Activated CD8-positive, alpha-beta memory T cell treated with anti-CD3 and anti-CD28 coated beads for 1 hour (primary cell): ENCODE measurements around the gene SFT2D3.

Experiments
- DNase-seq, 2 donors: peaks; one replicate each; pipeline ENCODE4 v3.0.0-alpha.2; 2020; ENCODE audit warnings: low read depth in 1 of 2; ENCODE audit errors: extremely low read depth in 1 of 2

The SFT2D3 gene

DNA sequence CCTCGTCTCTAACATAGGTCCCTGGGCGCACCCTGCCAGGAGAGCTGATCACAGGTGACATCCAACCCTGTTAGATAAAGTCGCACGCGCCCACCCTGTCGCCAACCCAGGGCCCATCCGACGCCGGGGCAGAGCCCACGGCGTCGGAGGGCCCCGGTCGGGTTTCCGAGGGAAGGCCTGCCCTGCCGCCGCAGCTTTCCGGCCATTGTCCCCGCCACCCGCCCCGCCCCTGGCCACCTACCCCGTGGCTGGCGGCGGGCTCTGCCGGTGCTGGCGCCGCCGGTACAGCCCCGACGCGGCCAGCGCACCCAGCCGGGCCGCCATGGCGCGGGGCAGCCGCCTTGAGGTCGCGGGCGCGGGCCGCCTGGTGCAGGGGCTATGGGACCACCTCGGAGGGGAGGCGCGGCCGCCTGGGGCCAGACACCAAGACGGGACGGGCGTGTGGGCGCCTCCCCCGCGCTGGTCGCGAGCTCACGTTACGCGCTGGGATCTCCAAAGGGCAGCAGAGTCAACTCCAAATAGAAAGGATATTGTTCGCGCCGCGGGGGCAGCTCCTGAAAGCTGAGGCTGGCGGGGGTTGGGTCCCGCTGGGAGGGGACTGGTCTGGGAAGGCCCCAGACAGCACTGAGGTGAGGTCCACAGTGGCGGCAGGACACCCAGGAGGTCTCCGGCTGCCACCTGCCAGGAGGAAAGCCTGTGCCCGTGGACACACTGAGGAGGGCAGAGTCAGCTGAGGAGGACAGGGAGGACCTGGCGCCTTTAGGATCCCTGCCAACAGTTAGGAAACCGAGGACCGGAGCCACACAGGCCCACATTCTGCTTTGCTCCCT is 37.0 kb upstream of the SFT2D3 start:
- DNase-seq = no peak

DNA sequence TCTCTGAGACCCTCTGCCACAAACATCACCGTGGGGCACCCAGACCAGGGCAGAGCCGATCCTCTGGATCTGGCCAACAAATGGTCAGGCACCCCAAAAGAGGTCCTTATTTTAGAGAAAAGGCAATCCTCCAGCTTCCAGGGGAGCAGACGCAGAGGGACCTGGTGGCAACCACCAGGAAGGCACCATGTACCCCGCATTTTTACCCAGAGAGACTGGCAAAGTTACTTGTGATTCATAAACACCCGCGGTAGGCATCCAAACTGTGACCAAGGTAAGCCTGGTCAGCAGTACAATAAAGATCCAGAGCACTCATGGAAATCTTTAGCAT is 36.4 kb upstream of the SFT2D3 start:
- DNase-seq = no peak

DNA sequence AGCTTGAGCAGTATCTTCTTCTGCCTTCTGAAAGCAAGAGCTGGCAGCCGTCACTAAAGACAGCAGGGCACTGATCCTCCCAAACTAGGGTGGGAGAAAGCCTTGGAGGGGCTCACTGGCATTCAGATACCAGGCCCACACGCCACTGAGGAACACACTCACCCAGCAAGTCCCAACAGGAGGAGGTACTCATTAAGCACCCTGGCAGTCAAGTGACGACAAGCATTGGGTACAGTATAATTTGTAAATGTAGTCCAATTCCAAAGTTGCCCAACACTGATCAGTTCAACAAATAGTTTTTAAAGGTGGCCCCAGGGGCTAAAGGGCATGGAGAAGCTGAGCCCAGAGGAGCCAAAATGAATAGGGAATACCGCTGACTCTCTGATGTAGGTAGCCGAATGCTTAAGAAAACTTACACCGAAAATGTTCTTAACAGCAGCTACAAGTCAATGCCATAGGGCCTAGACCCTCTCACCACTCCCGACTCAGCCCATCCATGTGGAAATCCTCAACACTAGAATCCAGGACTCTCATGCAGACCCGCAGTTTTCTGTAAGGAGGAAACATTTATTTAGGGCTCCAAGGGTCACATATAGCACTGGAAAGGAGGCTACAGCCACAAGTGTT is 35.9 kb upstream of the SFT2D3 start:
- DNase-seq = no peak

DNA sequence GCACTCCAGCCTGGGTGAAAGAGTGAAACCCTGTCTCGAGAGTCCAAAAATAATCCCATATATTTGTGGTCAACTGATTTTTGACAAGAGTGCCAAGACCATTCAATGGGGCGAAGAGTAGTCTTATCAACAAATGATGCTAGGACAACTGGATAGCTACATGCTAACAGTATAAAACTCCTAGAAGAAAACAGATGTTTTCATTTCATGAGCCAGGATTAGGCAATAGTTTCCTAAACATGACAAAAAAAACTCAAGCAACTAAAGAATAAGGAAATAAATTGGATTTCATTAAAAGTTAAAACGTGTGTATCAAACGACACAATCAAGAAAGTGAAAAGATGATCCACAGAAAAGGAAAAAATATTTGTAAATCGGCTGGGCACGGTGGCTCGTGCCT is 32.2 kb upstream of the SFT2D3 start:
- DNase-seq = no peak

DNA sequence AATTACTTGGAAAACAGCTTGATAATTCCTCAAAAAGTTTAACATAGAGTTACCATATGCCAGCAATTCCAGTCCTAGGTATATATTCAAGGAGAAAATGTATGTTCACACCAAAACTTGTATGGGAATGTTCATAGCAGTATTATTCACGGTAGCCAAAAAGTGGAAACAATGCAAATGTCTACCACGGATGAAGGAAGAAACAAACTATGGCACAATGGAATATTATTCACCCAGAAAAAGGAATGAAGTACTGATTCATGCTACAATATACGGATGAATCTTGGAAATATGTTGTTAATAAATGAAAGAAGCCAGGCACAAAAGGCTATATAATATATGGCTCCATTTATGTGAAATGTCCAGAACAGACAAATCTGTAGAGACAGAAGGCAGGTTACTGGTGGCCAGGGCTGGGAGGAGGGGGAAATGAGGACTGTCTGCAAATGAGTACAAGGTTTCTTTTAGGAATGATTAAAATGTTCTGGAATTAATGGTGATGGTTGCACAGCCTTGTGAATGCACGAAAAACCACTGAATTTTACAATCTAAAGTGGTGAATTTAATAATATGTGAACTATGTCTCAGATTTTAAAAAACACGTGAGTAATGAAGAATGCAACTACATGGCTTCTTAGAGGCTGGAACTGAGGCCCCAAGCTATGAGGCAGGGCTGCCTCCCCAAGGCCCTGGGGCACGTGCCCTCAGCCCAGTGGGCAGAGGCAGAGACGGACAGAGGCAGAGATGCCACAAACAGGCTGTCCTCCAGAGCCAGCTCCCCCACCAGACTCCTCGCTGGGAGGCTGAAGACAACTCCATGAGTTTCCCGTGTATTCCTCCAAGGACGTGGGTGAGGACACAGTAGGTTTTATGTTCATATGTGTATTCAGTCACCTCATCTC is 31.0 kb upstream of the SFT2D3 start:
- DNase-seq = no peak

DNA sequence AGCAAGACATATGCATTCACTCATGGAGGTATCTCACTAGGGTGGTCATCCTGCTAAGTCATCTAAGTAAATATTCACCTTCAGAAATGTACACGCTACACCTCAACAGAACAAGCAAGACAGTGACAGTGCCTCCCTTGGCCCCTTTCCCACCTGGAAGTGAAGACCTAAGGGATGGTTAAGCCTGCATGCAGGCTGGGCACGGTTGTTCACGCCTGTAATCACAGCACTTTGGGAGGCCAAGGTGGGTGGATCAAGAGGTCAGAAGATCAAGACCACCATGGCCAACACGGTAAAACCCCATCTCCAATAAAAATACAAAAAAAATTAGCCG is 30.4 kb upstream of the SFT2D3 start:
- DNase-seq = no peak

DNA sequence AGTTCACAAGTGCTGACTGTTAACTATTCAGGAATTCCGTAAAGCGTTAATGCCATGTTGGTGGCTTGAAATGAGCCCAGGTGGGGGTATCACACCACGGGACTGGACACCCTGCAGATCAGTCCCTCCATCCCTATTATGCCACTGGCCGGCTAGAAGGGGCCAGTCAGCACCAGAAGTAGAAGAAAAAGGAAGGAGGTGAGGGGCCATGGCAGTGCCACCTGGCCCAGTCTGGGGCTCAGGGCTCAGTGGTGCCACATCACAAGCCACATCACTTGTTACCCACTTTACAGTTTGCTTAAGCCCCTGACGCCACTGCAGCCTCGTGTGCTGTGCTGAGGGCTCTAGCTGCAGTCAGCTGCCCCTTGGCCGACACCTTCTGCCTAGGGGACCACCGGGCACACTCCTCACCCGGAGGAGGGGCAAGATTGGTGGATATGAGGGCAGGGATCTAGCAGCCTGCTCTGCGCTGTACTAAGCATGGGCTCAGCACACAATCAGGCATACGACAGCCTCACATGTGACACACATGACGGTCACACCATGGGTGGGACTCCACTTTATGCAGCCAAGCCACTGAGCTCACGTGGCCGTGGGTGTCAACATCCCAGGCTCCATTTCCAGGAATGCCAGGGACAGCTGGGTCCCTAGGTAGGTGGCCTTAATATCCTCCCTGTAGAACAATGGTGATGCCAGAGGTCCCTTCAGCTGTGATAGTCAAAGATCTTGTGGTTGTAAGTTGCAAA is 29.6 kb upstream of the SFT2D3 start:
- DNase-seq = no peak

DNA sequence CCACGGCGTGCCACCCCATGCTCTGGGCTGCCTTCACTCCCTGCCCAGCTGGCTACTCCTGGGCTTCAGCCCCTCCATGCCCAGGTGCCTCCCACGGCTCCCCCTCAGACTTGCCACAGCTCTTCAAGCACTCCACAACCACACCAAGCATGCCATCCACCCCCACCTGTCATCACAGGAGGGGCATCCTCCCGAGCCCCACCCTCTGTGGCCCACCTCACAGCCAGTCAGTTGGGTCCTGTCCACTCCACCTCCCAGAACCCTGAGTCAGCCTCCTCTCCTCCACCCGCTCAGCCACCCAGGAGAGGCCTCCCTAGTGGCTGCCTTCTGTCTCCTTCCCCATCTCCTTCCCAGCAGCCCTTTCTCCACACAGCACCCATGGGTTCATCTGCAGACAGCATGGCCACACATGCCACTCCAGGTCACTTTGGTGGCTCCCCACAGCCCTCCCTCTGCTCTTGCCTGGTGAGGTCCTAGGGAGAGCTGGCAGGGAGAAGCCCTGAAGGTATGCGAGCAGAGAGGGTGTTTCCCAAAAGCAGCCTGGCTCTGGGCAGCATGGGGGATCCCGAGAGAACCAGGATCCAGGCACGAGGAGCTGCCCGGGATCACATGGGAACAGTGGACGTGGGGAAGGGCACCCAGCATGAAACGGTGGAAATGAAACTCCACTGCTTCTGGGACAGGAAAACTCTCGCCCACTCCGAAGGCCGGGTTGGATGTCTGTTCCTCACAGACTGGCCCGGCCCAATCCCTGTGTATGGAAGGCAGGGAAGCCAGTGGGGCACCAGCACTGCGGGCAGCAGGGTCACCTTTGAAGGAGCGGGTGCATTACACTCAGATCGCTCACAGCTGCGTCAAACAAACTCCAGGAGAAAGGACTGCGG is 28.7 kb upstream of the SFT2D3 start:
- DNase-seq = no peak

DNA sequence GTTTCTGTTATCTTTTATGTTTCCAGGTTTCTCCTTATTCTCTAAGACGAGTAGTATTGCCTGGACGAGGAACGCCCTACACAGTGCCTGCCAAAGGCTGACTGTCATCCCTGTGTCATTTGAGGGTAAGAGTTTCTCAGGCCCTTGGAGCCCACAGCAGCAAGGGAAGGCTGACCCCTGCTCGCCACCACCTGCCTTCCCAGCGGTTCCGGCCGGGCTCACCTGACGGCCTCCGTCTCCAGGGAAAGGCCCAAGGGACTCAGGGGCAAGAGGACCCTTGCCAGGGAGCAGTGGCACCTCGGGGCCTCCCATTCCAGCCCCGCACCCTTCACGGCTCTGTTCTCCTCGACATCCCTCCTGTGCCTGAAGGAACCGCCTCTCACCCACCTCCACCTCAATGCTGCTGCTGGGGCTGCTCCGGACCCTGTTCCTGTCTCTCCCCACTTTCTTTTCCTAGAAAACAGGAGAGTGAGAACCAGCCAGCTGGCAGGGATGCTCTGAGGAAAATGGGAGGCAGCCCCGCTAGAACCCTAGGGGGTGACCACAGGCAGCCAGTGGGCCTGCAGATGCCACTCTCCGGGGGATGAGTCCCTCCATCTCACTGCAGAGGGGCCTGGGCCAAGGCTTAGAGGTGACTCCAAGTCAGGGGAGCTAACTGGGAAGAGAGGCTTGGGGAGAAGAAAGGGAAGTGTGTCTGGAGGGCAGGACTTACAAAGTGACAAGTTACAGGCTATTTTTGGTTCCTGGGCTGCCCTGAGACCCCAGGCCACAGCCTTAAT is 27.8 kb upstream of the SFT2D3 start:
- no peak for DNase-seq

DNA sequence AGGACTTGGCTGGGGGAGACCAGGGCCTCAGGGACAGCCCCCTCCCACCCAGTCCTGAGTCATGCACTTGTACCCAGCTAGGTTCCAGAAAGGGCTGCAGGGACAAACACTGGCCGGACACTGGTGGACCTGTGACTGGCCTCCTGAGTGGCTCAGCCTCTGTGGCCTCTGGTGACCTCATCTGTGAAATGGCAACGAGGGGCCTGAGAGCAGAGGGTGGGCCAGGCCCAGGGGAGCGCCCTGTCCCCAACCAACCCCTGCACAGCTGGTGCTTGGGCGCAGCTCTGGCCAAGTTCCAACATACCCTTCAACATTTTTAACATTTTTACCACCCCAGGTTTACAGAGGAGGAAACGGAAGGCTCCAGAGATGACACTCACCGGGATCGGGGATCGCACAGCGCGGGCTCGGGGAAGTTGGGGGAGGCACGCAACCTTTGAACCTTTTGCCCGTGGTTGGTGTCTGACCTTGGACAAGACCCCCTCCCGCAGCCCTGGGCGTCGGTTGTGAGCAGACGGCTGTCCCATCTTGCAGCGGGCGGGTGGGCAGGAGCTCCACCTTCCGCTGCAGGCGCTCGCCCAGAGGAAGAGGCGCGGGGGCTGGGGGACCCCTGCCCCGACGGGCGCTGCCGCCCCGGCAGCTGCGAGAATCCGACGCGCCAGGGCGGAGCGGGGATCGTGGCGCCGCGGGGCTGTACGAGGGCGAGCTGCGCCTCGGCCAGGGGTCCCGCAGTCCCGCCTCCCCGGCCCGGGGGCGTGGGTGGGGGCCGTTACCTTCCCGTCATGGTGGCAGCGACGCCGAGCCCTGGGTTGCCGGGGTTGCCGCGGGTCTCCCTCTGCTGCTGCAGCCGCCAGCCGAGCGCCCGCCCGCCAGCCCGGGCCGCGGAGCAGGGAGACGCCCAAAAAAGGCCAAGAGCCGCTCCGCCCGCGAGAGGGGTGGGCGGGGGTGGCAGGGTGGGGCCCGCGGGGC is 26.8 kb upstream of the SFT2D3 start:
- DNase-seq = no peak

DNA sequence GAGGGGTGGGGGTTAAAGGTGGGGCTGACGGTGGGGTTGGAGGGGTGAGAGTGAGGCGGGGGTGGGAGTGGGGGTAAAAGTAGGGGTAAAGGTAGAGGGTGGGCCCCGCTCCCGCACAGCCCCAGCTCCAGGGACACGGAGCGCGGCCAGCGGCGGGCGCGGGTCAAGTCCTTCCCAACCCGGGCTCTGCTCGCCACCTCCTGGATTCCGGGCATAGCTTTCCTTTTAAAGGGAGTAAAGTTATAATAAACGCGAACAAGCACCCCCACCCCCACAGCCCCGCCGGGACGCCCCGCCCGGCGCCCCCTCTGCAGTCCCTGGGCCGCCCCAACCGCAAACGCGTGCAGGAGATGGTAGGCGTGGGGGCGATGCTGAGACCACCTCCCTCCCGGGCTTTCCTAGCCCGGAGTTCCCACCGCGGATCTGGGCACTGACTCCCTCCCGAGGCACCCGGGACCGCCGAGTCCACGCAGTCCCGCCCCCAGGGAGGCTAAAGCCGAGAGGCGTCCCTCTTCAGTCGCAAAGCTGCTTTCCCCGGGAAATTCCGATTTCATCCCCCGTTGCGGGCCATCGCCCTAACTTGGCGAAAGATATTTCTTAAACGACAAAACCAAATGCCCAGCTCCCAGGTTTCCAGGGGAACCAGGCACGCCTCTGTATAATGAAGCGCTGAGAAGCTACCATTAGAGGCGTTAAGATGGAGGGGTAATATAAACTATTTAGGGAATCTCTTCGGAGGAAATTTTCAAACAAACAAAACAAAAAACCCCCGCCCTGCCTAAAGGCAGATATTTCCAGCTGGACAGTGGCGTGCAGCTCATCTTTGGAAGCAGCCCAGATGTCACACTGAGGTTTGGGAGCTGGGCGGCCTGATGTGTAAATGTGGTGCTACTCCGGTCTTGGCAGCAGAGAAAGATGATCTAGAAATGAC is 25.7 kb upstream of the SFT2D3 start, which contains the start of gene LIMS2:
TSS of gene LIMS2 (minus strand) at position 200 of the 931 bp plus-strand sequence. CDS start 506 bp downstream, outside the sequence.
- DNase-seq = no peak

DNA sequence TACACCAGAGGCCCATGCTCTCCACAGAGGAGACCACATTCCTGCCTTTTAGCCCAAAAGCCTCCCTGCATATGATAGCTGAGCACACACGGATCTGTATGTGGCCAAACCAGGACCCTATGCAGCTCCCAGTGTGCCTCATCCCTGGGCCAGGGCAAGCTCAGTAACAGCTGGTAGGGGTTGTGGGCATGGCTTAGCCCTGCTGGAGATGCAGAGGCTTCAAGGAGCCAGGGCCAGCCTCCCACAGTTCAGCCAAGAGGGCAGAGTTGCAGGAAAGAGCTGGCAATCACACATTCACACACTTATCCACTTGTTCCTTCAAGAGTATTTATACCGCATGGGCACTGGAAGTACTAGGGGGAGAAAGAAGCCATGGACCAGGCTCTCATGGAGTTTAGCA is 24.4 kb upstream of the SFT2D3 start:
- DNase-seq = no peak

DNA sequence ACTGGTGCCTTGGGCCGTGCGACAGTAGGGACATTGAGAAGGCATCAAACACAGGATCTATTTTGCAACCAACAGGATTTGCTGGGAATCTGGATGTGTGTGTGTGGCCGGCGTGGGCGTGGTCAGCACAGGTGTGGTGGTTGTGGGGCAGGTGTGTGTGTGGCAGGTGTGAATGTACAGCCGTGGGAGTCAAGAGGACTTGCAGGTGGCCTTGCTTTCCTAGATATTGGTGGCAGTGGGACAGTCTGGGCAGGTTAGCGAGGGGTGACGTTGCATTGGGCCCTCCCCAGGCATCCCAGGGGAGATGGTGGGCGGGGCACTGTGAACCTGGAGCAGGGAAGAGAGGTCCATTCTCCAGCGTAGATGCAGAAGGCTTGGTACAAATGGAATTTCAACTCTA is 22.8 kb upstream of the SFT2D3 start:
- no peak for DNase-seq

DNA sequence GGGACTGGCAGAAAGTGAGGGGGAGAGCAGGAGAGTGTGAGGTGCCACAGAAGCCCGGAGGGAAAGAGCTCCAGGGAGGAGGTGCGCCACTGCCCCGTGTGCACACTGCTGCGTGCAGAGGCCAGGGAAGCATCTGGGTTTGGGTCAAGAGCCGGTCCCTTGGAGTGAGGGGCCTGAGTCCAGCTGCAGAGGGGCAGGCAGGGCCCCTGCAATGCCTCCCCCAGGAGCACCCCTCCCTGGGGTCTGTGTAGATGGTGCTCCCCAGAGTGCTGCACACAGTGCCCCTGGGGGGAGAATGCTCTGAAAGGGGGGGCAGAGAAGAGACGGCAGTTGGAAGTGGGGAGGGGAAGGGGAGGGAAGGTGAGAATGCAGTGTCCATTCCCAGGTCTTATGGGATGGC is 22.3 kb upstream of the SFT2D3 start:
- DNase-seq = no peak

DNA sequence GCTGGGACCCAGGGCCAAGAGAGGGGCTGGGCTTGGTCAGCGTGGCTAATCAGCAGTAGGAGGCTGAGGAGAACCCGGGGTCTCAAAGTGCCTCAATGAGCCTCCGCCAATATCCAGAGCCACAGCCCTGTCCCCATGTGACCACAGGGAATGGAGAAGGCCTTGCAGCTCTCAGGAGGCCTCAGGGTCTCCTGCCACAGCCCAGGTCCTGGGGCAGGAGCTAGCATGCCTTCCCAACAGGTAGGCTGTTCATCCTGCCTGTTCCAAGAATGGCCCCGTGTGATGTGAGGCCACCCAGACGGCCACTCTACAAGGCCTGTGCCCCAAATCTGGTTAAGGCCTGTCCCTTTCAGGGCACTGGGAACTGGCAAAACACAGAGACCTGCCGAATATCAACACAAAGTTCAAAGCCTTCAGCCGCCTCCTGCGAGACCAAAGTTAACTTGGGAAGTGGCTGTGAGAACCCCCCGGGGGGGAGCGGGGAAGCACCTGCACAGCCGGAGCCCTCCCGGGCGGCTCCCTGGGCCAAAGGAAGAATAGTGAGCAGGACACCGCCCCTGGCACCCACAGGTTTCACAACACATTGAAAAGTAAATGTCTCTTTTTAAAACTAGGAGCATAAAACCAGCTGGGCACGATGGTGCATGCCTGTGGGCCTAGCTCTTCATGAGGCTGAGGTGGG is 21.5 kb upstream of the SFT2D3 start:
- DNase-seq = no peak

DNA sequence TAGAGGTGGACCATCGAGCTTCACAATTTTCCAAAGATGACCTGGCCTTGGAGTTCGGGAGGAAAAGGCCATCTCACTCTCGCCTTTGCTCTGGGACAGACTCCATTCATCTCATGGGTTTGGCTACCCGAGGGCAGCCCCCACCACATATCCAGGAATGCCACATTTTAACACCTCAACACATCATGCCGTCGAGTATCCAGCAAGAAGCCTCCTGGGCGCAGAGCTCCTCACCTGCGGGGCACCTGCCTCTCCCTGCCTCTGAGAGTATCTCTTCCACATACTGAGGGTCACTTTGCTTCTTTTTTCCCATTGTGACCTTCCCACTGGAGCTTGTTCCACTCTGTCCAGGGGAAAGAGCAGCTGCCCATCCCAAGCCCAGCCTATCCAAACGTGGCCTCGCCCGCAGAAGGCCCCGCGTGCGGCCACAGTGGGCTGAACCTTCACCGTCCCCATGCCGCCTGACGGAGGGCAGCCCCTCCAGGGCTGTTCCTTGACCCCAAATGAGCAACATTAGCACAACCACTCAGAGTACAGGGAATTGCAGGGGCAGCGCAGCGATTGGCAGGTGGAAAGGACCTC is 20.5 kb upstream of the SFT2D3 start:
- DNase-seq = no peak
